Endodermal cell (in vitro differentiated cells): ENCODE data around the gene RFTN1. TPM values are rescaled to one million over a fixed set of nuclear protein-coding genes. Genes with fewer than 3 reads are reported as not detected.

Experiments used
- DNase-seq: peaks from one replicate; pipeline ENCODE4 v3.0.0-alpha.2; 2017
- H3K27ac ChIP-seq: 2 replicates; pipeline ENCODE4 v1.5.1; 2013; ENCODE audit warnings: mild to moderate bottlenecking, low read depth, low read length, moderate library complexity
- H3K27me3 ChIP-seq: 2 replicates; pipeline ENCODE4 v1.6.1; 2013; ENCODE audit warnings: mild to moderate bottlenecking, low read length, moderate library complexity; ENCODE audit not compliant: insufficient read depth, control insufficient read depth, poor library complexity, severe bottlenecking
- H3K36me3 ChIP-seq: 2 replicates; pipeline ENCODE4 v1.7.0; 2013; ENCODE audit warnings: mild to moderate bottlenecking, low read length, moderate library complexity; ENCODE audit not compliant: control insufficient read depth, insufficient read depth
- H3K4me1 ChIP-seq: one replicate; pipeline ENCODE4 v1.7.0; 2013; ENCODE audit warnings: low read length; ENCODE audit not compliant: control insufficient read depth, insufficient read depth
- H3K4me3 ChIP-seq: 2 replicates; pipeline ENCODE4 v1.5.1; 2013; ENCODE audit warnings: mild to moderate bottlenecking, low read length, moderate library complexity
- H3K9ac ChIP-seq: 2 replicates; pipeline ENCODE4 v1.6.1; 2013; ENCODE audit warnings: mild to moderate bottlenecking, low read length, moderate library complexity; ENCODE audit not compliant: poor library complexity, severe bottlenecking; ENCODE audit errors: extremely low read depth
- H3K9me3 ChIP-seq: 2 replicates; pipeline ENCODE4 v1.6.1; 2013; ENCODE audit warnings: mild to moderate bottlenecking, low read length, moderate library complexity; ENCODE audit not compliant: control insufficient read depth
- H3K27ac Mint-ChIP-seq: 2 replicates; pipeline ENCODE4 v1.8.0; 2020; ENCODE audit warnings: mixed read lengths
- H3K27me3 Mint-ChIP-seq: 2 replicates; pipeline ENCODE4 v1.8.0; 2021; ENCODE audit warnings: mild to moderate bottlenecking, mixed read lengths; ENCODE audit not compliant: insufficient read depth
- H3K36me3 Mint-ChIP-seq: 2 replicates; pipeline ENCODE4 v1.8.0; 2020; ENCODE audit warnings: low read depth, mixed read lengths
- H3K4me1 Mint-ChIP-seq: 2 replicates; pipeline ENCODE4 v1.8.0; 2020; ENCODE audit warnings: mixed read lengths
- H3K4me3 Mint-ChIP-seq: 2 replicates; pipeline ENCODE4 v1.8.0; 2020; ENCODE audit warnings: mild to moderate bottlenecking, moderate library complexity, mixed read lengths
- H3K9me3 Mint-ChIP-seq: 2 replicates; pipeline ENCODE4 v1.8.0; 2020; ENCODE audit warnings: mild to moderate bottlenecking, mixed read lengths
- WGBS, 2 experiments: methylation state at CpG; one replicate each; pipeline versions ENCODE4 v1.1.5 to v1.1.7; 2013; ENCODE audit warnings: missing lambda C conversion rate in 2 of 2, mixed read lengths in 1 of 2; ENCODE audit not compliant: insufficient coverage in 1 of 2, insufficient read length in 1 of 2; 5-methylcytosine and 5-hydroxymethylcytosine counted together
- total RNA-seq, 2 donors: library from RNA; stranded (reverse); fragmentation: NEBNext Ultra II Directional in 1 of 2; extraction: Animal tissue kit (Norgen Biotek cat#: 25700) in 1 of 2; gene quantifications; 2 replicates in 1 of 2; 3 replicates in 1 of 2; pipeline ENCODE4 v1.2.1, GENCODE V29; 2021
- TF ChIP-seq, protein P1 (sequence below): fragments of 200-600 bp; sonication (generic); conservative IDR thresholded peaks from 2 replicates; pipeline ENCODE4 v1.5.0; 2021; ENCODE audit warnings: antibody characterized with exemption, mild to moderate bottlenecking

The RFTN1 gene
- total RNA-seq, 2 donors from 2014 or later = 0.80 to 1.1 TPM

DNA sequence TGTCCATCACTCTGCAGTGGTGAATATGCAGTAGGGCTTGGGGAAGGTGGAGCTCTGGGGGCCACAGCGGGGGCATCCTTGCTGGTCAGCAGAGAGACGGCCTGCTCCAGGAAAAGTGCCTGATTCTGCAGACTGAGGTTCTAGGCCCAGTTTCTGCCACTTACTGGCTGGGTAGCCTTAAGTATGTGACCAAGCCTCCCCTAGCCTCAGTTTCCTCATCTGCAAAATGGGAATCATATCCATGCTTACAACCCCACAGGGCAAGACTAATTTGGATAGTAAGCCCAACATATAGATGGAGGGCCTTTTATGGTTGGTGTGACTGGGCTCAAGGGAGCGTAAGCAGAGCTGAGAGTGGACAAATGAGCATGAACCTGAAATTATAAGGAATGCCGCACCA, 187.6 kb downstream of the RFTN1 start:
- DNase-seq = no peak
- WGBS, 2 experiments = 95 to 96% methylated on average over 3 to 4 of the region's 4 CpGs
- H3K9me3 ChIP-seq = peaks cover 4% of the 10 kb centered on the region
- H3K27me3 Mint-ChIP-seq = no peaks in the 10 kb centered on the region
- TF ChIP-seq, protein P1, sequence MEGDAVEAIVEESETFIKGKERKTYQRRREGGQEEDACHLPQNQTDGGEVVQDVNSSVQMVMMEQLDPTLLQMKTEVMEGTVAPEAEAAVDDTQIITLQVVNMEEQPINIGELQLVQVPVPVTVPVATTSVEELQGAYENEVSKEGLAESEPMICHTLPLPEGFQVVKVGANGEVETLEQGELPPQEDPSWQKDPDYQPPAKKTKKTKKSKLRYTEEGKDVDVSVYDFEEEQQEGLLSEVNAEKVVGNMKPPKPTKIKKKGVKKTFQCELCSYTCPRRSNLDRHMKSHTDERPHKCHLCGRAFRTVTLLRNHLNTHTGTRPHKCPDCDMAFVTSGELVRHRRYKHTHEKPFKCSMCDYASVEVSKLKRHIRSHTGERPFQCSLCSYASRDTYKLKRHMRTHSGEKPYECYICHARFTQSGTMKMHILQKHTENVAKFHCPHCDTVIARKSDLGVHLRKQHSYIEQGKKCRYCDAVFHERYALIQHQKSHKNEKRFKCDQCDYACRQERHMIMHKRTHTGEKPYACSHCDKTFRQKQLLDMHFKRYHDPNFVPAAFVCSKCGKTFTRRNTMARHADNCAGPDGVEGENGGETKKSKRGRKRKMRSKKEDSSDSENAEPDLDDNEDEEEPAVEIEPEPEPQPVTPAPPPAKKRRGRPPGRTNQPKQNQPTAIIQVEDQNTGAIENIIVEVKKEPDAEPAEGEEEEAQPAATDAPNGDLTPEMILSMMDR = no peak
- no peak overlapping the region for H3K4me3 Mint-ChIP-seq
- H3K4me3 ChIP-seq = no peak overlapping the region
- H3K4me1 Mint-ChIP-seq = peaks cover 3% of the 10 kb centered on the region
- peaks cover 4% of the 10 kb centered on the region for H3K4me1 ChIP-seq
- H3K27ac ChIP-seq = no peak overlapping the region
- no peak overlapping the region for H3K9ac ChIP-seq
- H3K36me3 ChIP-seq = peaks cover 4% of the 10 kb centered on the region
- H3K36me3 Mint-ChIP-seq = peaks cover 35% of the 10 kb centered on the region
- no peaks in the 10 kb centered on the region for H3K27me3 ChIP-seq
- H3K9me3 Mint-ChIP-seq = peaks cover 3% of the 10 kb centered on the region
- H3K27ac Mint-ChIP-seq = no peak overlapping the region

DNA sequence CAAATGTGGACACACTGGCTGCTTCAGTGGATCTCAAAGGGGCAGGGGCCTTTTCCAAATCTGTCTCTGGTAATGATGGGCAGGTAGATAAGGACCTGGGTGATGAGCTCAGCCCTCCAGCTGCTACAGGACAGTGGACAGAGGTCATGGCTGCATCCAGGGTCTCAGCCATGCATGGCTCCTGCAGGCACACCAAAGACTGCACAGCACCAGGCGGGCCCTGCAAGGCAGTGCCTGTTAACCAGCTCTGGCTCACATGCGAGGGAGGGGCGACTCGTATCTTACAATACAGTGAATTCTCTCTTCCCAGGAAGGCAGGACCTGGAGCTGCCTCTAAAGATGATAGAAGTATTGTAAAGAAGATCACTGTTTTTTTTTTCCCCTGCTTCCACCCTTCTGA, 189.8 kb downstream of the RFTN1 start:
- 96% methylated on average over 4 of the region's 4 CpGs; no CpG with 5 or more reads in 1 of the 2 experiments for WGBS, 2 experiments
- Mint-ChIP-seq H3K4me1 (peaks cover 3% of the 10 kb centered on the region), H3K4me3 (no peak overlapping the region), H3K27me3 (no peaks in the 10 kb centered on the region), H3K9me3 (no peaks in the 10 kb centered on the region), H3K36me3 (peaks cover 25% of the 10 kb centered on the region), H3K27ac (no peak overlapping the region)
- TF ChIP-seq, protein P1 = no peak
- Histone ChIP-seq H3K4me3 (no peak overlapping the region), H3K9ac (no peak overlapping the region), H3K9me3 (no peaks in the 10 kb centered on the region), H3K27me3 (no peaks in the 10 kb centered on the region), H3K36me3 (peaks cover 16% of the 10 kb centered on the region), H3K4me1 (peaks cover 4% of the 10 kb centered on the region), H3K27ac (no peak overlapping the region)
- no peak for DNase-seq

DNA sequence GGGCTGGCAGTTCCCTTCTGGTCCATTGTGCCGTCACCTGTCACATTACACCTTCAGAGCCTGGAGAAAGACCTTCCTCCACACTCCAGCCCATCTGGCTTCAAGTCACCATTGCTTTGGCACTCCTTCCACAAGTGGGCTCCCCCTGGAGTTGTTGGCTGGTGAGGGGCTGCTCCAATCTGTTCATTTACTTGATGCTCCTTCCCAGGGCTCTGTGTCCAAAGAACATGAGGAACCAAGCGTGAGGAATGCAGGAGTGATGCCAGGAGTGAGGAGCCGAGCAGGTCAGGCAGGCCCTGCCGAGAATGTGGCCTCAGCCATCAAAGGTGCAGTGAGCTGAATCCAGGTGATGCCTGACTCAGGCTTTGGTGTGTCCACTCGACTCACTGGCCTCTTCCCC, 191.3 kb downstream of the RFTN1 start:
- no peak for DNase-seq
- no peak overlapping the region for H3K4me3 Mint-ChIP-seq
- WGBS, 2 experiments = 89 to 91% methylated on average over 3 to 5 of the region's 5 CpGs
- no peak overlapping the region for H3K27ac Mint-ChIP-seq
- H3K36me3 Mint-ChIP-seq = peaks cover 18% of the 10 kb centered on the region
- Histone ChIP-seq H3K9ac (no peak overlapping the region), H3K27ac (no peak overlapping the region), H3K4me3 (no peak overlapping the region), H3K36me3 (peaks cover 22% of the 10 kb centered on the region), H3K4me1 (peaks cover 4% of the 10 kb centered on the region), H3K9me3 (no peaks in the 10 kb centered on the region), H3K27me3 (no peaks in the 10 kb centered on the region)
- TF ChIP-seq, protein P1 = no peak
- H3K27me3 Mint-ChIP-seq = no peaks in the 10 kb centered on the region
- H3K9me3 Mint-ChIP-seq = no peaks in the 10 kb centered on the region
- H3K4me1 Mint-ChIP-seq = peaks cover 3% of the 10 kb centered on the region
